ENCODE data around the gene LRRC61.

The LRRC61 gene

GRCh38 chr7:150355666-150356059 is 32.5 kb downstream of the LRRC61 start:
- no peak for DNase-seq (ENCODE audit: low read depth in 2 of 2, low spot score in 1 of 2)

GRCh38 chr7:150356265-150356897 is 33.2 kb downstream of the LRRC61 start:
- DNase-seq (ENCODE audit: low read depth in 2 of 2, low spot score in 1 of 2) = no peak

- peak in 1 of 2 donors; percentile 41 for DNase-seq (ENCODE audit: low read depth in 2 of 2, low spot score in 1 of 2)
Measured at GRCh38 chr7:150357270-150357669, 34.1 kb downstream of the LRRC61 start.

GRCh38 chr7:150357771-150358427 is 34.7 kb downstream of the LRRC61 start:
- no peak for DNase-seq (ENCODE audit: low read depth in 2 of 2, low spot score in 1 of 2)

GRCh38 chr7:150358433-150358832 is 35.3 kb downstream of the LRRC61 start:
- DNase-seq (ENCODE audit: low read depth in 2 of 2, low spot score in 1 of 2) = no peak

DNA sequence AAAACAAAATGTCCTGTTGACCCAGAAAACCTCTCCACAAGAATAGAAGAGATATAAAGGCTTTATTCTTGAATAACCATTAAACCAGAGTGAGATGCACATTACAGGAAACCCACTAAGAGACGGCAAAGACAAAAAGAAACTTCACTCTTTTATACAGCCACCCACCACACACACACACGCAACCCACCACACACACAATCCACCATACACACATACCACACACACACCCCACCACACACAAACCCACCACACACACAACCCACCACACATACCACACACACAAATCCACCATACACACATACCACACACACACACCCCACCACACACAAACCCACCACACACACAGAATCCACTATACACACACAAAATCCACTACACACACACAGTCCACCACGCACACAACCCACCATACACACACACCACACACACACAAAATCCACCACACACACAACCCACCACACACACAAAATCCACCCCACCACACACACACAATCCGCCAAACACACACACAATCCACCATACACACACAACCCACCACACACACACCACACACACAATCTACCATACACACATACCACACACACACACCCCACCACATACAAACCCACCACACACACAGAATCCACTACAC is 36.0 kb downstream of the LRRC61 start:
- no peak for DNase-seq (ENCODE audit: low read depth in 2 of 2, low spot score in 1 of 2)

- no peak for DNase-seq (ENCODE audit: low read depth in 2 of 2, low spot score in 1 of 2)
Measured at GRCh38 chr7:150359622-150360362, 36.6 kb downstream of the LRRC61 start.

DNA sequence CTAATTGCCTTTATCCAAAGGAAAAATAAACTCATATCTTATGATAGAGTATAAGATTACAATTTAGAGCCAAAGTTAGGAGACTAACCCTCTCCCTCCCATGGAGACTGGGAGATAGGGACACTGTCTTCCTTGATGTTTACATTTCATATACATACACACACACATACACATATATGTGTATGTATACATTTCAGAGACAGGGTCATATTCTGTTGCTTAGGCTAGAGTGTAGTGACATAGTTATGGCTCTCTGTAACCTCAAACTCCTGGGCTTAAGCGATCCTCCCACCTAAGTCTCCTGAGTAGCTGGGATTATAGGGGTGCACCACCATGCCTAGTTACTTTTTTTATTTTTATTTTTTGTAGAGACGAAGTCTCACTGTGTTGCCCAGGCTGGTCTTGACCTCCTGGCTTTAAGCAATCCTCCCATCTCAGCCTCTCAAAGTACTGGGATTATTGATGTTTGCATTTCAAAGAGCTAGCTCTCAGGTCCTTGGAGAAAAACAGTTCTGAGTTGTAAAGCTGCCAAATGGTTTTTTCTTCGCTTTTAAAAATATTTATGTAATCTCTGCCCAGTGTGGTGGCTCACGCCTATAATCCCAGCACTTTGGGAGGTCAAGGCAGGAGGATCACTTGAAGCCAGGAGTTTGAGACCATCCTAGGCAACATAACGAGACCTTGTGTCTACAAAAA is 37.4 kb downstream of the LRRC61 start:
- DNase-seq (ENCODE audit: low read depth in 2 of 2, low spot score in 1 of 2) = no peak

DNA sequence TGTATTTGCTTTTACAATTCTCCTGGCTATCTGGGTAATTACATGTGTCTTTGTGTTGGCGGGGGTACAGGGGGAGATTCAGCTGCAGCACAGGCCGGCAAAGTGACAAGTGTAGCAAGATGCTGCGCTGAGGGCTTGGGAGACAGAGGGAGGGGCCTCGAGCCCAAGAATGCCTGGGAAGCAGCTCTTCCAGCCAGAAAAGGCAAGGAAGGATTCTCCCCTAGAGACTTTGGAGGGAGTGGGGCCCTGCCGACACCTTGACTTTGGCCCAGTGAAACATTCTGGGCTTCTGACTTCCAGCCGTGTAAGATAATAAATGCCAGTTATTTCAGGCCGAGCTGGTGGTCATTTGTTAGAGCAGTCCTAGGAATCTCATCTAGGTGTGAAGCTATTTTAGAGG is 38.2 kb downstream of the LRRC61 start:
- DNase-seq (ENCODE audit: low read depth in 2 of 2, low spot score in 1 of 2) = no peak

DNA sequence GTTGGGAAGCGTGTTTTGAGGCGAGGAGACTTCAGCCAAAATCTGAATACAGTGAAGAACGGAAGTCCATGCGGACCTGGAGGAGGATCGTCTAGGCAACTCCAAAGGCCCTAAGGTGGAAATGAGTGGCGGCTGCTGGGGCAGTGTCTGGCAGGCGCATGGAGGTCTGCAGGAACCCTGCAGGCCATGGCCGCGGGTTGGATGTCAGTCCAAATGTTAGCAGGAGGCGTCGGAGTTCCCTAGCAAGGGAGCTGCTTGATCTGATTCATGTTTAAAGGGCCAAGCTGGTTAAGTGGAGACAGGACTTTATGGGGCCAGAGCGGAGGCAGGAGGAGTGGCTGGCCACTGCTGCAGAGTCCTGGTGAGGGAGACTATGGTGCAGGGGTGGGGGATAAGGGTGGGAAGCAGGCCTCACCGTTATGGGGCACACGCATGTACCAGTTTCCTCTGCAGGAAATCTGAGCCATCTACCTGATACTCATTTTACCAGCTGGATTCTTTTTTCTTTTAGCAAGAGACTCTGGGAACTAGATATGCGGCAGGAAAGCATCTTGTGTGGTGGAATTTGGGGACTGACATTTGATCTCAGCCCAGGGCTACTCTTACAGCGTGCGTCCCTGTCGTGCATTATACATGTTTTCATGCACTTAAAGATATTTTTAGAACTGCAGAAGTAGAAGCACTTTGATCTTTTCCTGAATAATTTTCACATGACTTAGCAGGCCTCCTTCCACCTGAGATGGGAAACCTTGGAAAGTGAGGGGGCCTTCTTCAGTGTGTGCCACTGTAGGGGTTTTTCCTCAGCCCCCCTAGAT is 38.9 kb downstream of the LRRC61 start:
- no peak for DNase-seq (ENCODE audit: low read depth in 2 of 2, low spot score in 1 of 2)

- no peak for DNase-seq (ENCODE audit: low read depth in 2 of 2, low spot score in 1 of 2)
Measured at GRCh38 chr7:150363370-150363769, 40.2 kb downstream of the LRRC61 start.

DNA sequence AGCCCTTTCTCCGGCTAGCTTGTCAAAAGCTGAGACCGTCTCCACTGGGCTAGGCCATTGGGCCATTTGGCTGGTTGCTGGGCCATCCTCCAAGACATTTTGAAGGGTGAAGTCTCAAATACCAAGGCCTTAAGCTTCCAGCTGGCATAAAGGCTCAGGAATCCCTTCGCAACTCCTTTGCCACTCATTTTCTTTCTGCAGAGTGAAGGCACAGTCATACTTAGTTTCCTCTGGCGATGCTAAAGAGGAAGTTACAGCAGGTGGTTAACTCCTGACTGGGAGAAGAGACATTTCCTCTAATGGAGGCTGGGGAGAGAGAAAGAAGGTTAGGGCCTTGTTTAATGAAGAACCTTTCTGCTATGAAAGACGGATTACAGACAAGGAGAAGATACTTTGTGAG is 40.7 kb downstream of the LRRC61 start:
- DNase-seq (ENCODE audit: low read depth in 2 of 2, low spot score in 1 of 2) = no peak

DNA sequence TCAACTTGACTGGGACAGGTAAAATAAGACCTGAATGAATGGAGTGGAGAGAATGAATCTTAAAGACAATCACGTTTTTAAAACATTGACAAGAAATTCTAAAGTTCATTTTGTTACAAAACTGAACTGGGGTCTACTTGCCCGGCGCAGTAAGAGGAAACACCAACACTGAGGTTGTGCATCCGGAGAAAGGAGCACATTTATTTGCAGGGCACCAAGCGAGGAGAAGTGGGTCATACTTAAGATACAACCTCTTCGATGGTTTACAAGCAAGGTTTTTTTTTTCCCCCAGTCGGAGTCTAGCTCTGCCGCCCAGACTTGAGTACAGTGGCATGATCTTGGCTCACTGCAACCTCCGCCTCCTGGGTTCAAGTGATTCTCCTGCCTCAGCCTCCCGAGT is 42.0 kb downstream of the LRRC61 start:
- no peak for DNase-seq (ENCODE audit: low read depth in 2 of 2, low spot score in 1 of 2)

- DNase-seq (ENCODE audit: low read depth in 2 of 2, low spot score in 1 of 2) = no peak
Measured at GRCh38 chr7:150365673-150366398, 42.7 kb downstream of the LRRC61 start.

GRCh38 chr7:150367677-150368095 is 44.5 kb downstream of the LRRC61 start:
- DNase-seq (ENCODE audit: low read depth in 2 of 2, low spot score in 1 of 2) = no peak

DNA sequence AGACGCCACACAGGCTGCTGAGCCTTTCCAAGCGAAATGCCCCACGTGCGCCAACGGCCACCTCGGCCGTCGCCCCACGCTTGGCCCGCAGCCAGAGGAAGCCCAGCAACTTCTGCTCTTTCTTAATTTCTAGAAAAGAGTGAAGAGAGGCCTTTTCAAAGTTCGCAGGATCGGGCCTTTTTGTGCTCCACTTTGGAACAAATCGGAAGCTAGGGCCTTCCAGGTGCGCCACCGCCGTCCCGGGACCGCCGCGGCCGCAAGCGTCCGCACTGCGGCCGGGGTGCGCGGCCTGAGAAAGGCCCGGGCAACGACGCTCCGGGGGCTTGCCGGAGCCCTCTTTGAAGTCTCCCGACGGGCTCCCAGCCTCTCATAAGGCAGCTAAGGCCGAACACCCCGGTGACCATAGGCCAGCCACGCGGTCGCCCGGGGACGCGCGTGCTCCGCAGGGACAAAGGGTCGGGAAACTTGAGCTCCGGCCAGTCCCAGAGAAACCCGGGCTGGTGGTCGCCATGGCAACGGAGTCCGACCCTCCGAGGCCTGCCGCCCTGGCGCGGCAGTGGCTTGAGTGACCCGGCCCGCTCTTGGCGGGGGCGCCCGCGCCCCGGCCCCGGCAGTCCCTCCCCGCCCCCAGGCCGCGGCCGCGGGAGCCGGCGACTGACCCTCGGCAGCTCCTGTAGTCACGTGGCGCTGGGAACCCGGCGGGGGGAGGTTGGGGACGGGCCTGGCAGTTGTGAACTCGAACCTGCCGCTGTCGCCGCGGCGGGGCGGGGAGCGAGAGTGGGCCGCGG is 45.1 kb downstream of the LRRC61 start, which contains the start of gene REPIN1:
REPIN1 (plus strand) TSS at position 727 of the 788 bp plus-strand sequence. CDS start 890 bp downstream, outside the sequence.
- peak; percentile 58 to 63 for DNase-seq (ENCODE audit: low read depth in 2 of 2, low spot score in 1 of 2)

DNA sequence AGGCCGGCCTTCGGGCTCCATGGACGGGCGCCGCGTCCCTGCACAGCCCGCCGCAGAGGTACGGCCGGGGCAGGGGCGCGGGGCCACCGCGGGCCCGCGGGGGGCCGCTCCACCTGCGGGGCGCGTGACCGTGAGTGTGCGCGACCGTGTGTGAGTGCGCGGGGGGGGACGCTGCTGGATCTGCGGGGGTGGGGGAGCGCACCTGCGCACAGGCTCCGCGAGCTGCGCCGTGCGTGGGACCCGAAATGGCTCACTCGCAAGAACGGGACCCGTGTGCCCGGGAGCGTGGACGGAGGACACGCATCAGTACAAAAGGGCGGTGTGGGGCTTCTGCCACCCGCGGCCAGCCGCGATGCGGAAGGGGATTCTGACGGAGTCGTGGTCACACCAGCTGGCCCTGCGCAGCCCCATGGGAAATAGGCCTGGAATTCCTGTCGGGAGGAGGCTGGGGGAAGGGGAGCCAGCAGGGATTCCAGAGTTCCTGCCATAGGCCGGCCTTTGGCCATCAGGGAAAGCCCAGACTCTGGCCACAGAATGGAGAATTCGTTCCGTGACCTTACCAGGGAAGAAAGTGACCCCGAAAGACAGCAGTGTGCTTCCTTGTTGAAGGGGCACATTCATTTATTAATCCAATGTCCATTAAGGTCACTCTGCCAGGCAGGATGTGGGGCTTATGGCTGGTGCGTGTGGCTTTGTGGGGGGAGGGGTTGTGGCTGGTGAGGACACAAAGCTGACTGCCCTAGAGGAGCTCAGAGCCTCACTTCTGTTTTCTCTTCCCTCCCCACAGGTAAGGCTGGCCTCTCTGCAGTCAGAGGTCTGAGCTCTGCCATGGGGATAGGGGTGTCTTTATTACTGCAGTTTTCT is 46.0 kb downstream of the LRRC61 start:
- peak in 1 of 2 donors; percentile 35 for DNase-seq (ENCODE audit: low read depth in 2 of 2, low spot score in 1 of 2)

Data from stimulated activated CD8-positive, alpha-beta memory T cell treated with anti-CD3 and anti-CD28 coated beads, Interleukin-4, amount 100 ng/mL, for 1 hour (primary cell).